GM19463 (cell line): ENCODE results near the gene AMMECR1.

ENCODE experiments used
- ATAC-seq: cut with Tn5 transposase; IDR thresholded peaks from one replicate; pipeline ENCODE4 v1.9.1; 2021; ENCODE audit warnings: mild to moderate bottlenecking, moderate library complexity; ENCODE audit not compliant: unreplicated experiment

Gene AMMECR1

DNA sequence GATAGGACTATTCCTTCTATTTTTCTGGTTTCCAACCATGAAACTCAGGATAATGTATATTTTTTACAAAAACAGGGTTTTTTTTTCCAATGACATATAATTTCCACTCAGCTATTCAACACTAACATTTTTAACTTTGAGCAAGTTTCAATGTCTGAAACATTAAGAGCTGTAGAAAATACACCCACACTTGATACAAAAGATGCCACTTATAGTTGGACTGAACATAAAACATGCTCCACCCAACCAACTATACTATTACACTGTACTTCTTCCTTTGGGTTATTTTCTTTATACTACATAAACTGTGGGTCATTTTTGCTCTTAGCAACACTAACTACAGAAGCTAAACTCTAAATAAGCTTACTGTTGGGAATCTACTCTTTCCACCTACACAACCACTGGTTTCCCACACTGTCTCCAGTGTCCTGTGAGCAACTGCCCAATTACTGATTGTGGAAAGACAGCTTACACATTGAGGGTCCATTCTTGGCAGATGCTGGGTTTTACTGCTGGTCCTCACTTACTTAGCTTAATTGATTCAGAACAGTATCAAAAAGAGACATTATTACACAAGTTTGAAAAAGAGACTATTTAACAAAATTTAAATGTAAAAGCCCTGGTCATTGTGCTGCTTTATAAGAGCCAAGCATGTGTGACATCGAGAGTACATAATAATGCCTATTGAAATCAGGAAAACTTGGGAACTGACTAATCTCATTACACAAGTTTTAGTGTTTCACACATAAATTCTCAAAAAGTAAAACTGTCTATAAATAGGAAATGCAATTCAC is 6.3 kb downstream of the AMMECR1 start:
- no peak for ATAC-seq

DNA sequence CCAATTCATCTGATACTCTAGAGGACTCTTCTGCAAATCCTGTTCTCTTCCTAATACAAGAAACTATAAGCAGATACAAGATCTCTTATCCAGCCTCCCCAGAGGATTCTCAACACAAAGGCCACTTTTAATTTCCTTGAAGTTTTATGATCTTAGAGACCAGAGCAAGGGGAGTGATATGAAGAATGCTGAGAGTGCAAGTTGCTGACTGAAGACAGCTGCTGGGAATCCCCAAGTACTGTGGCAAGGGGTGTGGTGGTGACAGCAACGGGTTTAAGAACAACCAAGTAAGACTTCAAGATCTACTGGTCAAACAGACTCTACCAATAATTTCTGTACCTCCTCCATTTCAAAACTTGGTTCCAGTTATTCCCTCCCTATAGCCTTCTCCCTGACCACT is 7.0 kb downstream of the AMMECR1 start:
- peak; percentile 93 for ATAC-seq

DNA sequence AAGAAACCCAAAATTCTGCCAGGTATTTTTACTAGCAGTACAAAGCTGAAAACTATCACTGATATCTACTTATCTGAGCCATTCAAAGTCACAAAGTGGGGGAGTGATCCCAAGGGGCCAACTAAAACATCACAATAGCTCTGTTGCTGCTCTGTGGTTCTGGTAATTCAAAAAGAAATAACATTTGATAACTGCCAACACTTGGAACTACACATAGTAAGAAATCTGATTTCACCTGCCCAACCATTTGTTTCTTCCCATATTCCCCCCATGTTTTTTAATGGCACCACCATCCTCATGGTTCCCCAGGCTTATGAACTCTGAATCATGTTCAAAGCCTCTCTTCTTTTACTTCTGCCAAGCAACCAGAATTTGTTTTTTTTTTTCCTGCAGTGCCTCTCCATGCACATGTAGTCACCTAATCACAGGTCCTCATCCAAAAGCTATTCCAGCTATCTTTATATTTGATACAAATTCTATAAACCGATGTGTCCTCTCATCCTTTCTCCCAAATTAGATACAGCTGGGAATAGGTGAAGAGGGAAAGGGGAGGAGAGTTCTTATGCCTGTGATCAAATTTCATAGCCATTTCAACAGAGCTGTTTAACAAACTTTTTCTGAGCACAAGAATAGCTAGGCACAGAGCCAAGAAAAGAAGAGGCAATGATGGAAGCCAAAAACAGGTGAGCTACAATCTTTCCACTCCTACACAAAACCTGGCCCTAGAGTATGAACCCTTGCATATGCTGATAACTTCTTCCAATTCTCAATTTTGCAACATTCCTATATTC is 7.7 kb downstream of the AMMECR1 start:
- peak; percentile 10 for ATAC-seq

DNA sequence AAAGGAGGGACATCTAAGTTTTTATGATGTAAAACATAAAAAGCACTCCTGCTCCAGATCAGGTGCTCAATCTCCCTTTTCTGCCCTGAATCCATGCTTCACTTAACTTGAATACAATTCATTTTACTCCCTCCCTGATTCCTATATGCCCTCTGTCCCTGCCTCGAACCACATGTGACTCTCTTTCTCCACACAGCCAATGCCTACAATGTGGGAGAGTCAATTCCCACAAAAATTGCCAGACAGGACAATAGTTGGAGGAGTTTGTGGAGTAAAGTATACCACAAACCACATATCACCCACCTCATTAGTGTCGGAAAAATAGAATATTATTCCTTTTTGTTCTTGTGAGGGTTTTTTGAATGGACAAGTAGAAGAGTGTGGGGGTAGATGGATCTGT is 9.7 kb downstream of the AMMECR1 start:
- no peak for ATAC-seq

DNA sequence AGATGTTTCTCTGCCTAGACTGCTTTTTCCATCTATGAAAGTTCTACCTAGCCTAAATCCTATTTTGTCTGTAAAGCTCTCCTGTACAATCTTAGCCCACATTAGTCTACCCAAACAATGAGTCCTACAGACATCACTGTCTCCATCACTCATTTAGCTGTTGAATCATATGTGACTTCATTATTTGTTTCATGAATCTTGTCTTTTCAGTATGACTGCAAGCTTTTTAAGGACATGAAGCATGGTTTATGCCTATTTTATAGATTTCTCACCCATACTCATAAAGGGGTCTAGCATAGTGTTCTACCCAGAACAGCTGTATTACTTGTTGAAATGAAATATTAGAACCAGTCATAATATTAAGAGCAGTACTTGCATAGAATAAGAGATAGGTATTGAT is 13.0 kb downstream of the AMMECR1 start:
- no peak for ATAC-seq

DNA sequence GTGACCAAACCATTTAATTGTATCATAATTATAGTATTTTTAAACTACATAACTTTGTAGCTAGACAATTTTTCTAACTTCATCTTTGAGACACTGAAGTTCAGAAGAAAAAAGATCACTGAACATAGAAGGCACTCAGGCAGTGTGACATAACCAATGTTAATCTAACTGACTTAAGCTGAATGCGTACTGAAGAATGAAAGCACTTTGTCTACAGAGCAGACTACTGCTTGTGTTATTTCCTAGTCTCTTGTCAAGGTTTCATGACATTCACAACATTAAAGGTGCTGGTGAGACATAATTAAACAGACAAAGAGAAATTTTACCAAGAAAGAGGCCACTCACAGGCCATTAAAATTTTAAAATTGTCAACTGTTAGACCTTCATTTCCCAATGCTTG is 13.5 kb downstream of the AMMECR1 start:
- ATAC-seq, result no peak

DNA sequence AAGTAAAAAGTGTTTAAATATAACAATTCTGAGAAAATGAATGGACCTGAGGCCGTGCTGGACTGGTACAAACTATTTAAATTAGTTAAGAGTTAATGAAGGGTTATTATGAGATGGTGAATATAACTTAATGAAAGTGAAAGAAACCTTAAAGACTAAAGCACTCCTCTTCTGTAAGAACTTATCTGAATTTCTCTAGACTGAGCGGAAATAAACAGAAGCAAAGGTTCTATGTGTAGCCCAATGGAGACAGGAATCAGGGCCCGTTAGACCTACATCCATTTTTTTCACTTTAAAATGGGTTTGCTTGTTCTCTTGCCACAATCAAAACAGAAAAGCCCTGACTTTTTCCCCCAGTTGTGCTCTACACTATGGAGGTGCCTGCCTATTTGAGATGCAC is 14.9 kb downstream of the AMMECR1 start:
- ATAC-seq, result no peak

DNA sequence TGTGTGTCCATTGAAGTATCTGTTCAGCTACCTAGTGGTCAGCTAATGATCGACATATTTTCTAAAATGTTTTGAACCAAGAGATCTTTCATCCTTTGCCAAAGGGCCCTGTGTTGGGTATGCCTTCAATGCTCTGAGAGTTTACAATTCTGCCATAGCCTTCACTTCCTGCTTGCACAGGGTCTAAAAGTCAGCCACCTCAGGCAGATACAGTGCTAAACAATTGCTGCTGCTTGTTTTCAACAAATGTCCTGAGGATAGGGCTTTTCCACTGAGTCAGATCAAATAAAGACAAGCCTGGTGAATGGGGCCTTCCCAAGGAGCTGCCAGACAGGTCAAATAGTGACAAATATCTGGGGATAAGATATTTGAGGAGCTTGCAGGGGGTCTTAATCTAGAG is 16.7 kb downstream of the AMMECR1 start:
- ATAC-seq, result no peak

DNA sequence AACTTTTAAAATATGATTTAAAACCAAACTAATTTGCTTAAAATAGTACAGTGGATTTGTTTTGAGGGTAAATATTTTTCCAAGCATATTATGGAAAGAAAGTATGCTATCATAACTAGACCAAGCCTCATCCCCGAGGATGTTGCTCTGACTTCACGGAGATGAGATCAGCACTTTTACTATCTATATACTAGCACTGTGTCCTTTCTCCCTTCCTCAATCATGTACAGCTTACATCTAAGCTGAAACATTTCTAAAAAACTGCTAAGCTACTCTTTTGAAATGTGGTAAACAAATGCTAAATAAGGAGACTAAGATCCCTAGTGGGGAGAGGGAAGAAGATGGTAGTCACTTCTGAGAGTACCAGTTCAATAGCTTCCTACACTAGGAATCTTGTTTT is 23.8 kb downstream of the AMMECR1 start:
- ATAC-seq, result no peak

DNA sequence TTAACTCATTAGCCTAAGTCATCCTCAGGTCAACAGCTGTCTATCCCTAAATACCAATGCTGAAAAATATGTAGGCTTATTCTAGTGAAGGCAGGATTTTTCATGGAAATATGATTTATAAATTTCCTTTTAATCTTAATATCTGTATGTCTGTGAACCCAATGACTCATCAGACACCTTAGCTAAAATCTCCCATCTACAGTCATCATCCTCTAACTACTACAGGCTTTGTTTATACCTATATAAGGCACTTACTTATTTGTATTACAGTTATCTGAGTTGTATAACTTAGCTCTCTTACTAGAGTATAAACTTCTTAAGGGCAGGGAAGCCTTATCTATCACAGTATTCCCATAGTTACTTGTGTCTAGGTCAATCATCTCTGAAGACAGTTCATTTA is 24.2 kb downstream of the AMMECR1 start:
- no peak for ATAC-seq

DNA sequence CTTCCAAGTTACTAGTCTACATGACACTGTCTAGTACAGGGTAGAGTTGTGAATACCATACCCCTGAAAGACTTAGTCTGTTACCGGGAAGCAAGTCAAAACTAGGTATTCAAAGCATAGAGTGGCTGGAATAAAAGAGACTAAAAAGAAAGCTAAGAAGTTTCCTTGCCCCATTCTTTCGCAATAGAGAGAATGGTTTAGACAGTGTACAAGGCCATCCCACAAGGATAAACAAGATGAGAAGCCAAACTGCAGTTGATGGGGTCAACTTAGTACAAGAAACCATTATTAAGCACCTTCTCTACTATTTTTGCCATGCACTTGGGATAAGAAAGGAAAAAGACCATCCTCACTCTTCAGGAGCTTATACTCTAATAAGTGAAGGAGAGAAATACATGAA is 30.3 kb downstream of the AMMECR1 start:
- no peak for ATAC-seq

DNA sequence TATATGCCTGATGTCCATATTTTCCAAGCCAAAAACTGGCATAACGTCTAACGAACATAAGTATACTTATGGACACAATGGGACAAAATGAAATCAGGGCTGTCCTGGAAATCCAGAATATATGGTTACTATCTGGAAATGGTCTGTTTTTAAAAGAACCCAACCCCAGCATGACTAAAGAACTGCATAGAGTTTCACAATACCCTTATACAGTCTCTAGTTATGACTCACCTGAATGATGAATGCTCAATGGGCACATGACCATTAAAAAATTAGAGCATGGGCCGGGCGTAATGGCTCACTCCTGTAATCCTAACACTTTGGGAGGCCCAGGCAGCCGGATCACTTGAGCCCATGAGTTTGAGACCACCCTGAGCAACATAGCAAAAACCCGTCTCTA is 31.8 kb downstream of the AMMECR1 start:
- peak; percentile 57 for ATAC-seq

DNA sequence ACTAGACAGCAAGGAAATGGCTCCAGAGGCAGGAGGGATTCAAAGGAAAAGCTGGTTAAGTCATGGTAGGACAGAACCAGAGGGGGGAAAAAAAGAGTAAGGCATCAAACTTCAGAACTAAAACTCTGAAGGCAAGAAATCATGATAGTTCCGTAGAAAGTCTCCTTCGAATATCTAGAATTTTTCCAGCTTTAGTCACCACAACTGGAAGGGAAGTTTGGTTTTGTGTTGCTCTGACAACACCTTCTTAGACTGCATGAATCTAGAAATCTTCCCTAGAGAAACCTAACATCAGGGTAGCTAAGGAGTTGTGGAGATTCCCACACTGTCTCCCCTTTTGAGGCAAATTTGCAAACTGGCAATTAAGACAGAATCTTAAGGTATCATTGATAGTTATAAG is 33.7 kb downstream of the AMMECR1 start:
- ATAC-seq, result no peak

DNA sequence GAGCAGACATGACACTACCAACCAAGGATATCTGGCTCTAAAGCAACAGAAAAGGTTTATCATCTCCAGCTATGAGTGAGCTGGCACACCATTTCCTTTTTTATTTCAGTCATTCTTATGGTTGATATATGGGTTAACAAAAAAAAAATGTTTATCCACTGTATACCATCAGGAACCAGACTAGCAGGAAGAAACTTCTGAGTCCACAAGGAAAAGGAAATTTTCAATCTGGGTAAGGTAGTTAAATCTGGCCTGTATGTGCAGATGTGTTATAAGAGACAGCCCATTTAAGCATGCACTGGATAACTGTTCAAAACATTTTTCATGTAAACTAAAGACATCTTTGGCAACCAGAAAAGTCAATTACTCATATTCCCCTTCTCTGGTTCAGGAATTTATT is 35.0 kb downstream of the AMMECR1 start:
- ATAC-seq, result no peak

DNA sequence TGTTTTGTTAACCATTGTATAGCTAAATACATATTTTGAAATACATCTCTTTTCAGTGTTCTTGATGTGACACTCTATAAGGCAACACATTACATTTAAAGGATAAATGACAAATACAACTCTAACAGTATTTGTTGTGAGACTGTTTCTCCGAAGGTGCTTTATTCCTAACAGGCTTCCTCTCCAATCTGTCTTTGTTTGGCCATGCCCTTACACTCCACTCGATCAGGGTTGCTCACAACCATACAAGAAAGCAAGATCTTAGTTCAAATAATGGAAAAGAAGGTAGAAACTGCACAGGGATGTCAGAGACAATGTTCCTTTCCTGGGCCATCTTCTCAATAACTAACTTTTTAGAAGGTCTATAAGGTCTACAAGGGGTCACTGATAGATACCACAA is 36.5 kb downstream of the AMMECR1 start:
- ATAC-seq, result no peak

DNA sequence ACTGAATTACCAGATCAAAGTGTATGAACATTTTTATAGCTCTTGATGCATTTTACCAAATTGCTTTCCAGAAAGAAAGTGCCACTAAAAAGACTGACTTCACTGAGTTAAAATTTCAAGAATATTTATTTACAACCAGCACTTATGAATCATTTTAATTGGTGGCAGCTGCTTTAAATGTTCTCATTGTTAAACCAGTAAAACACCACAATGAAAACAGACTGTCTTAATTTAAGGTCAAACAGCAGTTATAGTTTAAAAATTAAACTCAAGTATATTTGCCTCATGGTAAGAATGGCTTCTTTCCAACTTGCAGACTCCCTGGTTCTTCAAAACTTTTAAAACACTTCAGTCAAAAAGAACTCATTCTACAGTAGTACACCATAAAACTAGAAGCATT is 36.9 kb downstream of the AMMECR1 start:
- ATAC-seq, result no peak

DNA sequence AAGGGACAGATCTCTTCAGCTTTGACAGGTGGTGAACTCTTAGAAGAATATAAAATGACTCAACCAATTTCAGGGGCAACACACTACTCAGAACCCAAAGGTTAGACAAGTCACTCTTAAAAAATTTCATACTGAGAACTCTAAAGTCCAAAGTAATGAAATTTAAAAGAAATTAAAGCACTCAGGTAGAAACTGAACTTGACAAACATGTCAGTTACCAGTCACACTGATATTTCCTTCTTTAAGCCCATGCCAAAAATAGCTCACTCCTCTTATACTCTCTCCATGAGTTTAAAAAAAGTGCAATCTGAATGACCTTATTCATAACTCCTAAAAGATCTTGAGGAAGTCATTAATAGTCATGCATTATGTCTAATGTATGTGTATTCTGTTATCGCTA is 40.3 kb downstream of the AMMECR1 start:
- no peak for ATAC-seq

DNA sequence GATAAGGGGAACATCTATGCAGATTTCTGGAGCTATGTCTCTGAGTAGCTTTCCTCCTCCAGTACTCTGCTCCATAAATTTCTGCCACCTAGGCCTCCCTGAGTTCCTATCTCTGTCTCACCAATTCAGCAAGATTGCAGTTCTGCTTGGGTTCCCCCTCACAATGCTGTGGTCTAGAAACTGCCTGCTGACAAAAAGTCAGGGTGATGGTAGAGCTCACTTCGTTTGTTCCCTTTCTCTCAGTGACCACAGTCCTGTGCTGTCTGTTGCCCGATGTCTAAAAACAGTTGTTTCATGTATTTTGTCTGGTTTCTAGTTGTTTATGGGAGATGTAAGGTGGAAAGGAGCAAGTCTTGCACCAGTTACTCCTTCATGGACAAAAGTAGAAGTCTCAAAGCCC is 41.1 kb downstream of the AMMECR1 start:
- peak; percentile 88 for ATAC-seq

DNA sequence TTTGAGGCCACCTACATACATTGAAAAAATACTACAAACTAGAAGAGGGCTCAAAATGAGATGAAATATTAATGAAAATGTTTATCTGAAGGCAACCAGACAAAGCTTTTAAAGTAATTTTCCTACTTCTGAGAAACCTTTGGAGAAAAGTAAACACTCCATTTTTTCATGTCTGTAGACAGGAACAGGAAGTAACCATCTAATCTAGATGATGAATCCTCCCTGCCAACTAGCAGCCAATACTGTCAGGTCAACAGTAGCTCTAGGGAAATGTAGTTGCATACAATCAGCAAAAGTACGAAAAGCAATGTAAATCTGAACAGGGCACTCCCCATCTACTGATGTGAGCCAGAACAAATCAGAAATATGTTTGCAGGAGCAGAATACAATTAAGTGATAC is 49.0 kb downstream of the AMMECR1 start:
- ATAC-seq, result no peak

DNA sequence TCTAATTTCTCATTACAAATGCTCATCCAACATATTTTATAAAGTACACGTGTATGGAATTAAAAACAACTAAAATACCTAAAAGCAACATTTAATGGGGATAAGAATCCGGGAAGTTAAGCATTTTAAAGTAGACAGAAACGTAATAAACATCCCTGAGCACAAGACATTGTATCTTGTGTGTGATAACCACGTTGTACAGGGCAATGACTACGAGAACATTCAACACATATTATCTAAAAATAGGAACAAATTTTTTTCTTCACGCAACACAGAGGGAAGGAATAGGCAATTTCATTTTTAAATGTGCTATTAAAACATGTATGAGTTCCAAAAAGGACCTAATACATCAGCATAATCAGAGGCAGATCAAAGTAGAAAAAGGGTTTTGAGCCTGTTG is 49.5 kb downstream of the AMMECR1 start:
- no peak for ATAC-seq

DNA sequence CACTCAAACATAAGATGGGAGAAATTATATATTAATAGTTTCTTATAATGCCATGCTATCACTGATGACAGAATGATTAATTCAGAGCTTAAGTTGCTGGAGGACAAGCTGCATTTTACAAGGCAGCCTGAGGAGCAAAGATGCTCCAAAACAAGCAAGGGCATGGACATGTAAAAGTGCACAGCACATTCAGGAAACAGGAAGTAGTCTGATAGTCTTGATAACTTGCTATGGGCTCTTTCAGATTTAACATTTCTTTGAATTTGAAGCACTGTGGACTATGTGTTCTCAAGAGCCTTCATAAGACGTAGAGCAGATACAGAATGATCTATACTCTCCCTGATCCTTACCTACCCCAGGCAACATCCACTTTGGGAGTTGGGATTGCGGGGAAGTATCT is 50.0 kb downstream of the AMMECR1 start:
- no peak for ATAC-seq

DNA sequence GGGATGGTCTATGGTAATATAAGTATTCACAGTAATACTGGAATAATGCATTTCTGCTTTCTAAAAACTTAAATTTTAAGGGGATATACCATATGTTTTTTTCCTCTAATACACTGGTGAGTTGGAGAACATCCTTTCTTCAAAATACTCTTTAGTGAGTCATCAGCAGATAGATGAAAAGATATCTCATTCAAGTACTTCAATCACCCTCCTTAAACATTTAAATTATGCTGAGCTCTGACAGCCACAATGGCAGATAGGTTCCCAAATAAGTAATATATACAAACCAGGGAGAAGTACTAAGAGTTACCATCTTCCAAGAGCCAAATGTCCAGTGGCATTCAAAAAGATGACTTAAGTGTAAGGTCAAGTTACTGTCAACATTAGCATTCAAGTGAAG is 52.2 kb downstream of the AMMECR1 start:
- ATAC-seq, result no peak
